HEK293 (cell line): ENCODE data around the gene IMMP2L.

Experiments
- CTCF ChIA-PET: fragments of 350-600 bp; formaldehyde crosslinking; extraction: SDS; loops from one replicate; lab custom pipeline; 2021; ENCODE audit warnings: antibody characterized with exemption; lab: Yijun Ruan, JAX
- POLR2A ChIA-PET: fragments of 300-600 bp; formaldehyde crosslinking; extraction: SDS; loops from one replicate; lab custom pipeline; 2020; ENCODE audit warnings: antibody characterized with exemption, inconsistent platforms; lab: Yijun Ruan, JAX
- H3K27ac ChIP-seq: fragments of 200-500 bp; sonication (Bioruptor generic); 2 replicates; pipeline ENCODE4 v1.5.1; 2014; ENCODE audit warnings: low read depth, low read length, control low read depth, inconsistent platforms; ENCODE audit errors: extremely low read depth
- H3K36me3 ChIP-seq, 2 experiments: fragments of 200-500 bp in 1 of 2; sonication (Bioruptor generic) in 1 of 2; 1 replicate in 1 of 2; 2 replicates in 1 of 2; pipeline ENCODE4 v1.5.1; 2014 to 2017; ENCODE audit warnings: inconsistent platforms in 2 of 2, low read length in 2 of 2; ENCODE audit not compliant: control insufficient read depth in 2 of 2, insufficient read depth in 1 of 2
- H3K4me1 ChIP-seq: fragments of 200-500 bp; sonication (Bioruptor generic); 2 replicates; pipeline ENCODE4 v1.5.1; 2014; ENCODE audit warnings: mild to moderate bottlenecking, low read length, inconsistent platforms; ENCODE audit not compliant: control insufficient read depth, insufficient read depth
- H3K4me3 ChIP-seq: 2 replicates; pipeline ENCODE4 v1.5.1; 2011; ENCODE audit warnings: low read depth, mild to moderate bottlenecking, control low read depth, low read length, moderate library complexity
- H3K9me3 ChIP-seq: fragments of 200-500 bp; sonication (Bioruptor generic); 2 replicates; pipeline ENCODE4 v1.5.1; 2014; ENCODE audit warnings: low read depth, low read length, inconsistent platforms; ENCODE audit not compliant: control insufficient read depth, insufficient read depth
- GLI4 ChIP-seq: fragments of 450-650 bp; formaldehyde crosslinking; IDR thresholded peaks from 2 replicates; pipeline ENCODE4 v1.5.1; 2016; ENCODE audit warnings: missing biosample characterization, missing genetic modification characterization
- IKZF3 ChIP-seq: fragments of 450-650 bp; IDR thresholded peaks from 2 replicates; pipeline ENCODE4 v1.5.0; 2018; ENCODE audit warnings: missing biosample characterization, mild to moderate bottlenecking, missing genetic modification characterization, moderate library complexity
- KLF16 ChIP-seq: fragments of 450-650 bp; formaldehyde crosslinking; IDR thresholded peaks from 2 replicates; pipeline ENCODE4 v1.5.1; 2017; ENCODE audit warnings: missing biosample characterization, missing genetic modification characterization
- PBX3 ChIP-seq: sonication (generic); formaldehyde crosslinking; IDR thresholded peaks from 2 replicates; pipeline ENCODE4 v1.8.1; 2022; ENCODE audit warnings: mild to moderate bottlenecking, moderate library complexity, missing genetic modification reagents
- RBAK ChIP-seq: fragments of 450-650 bp; formaldehyde crosslinking; IDR thresholded peaks from 2 replicates; pipeline ENCODE4 v1.5.1; 2016; ENCODE audit warnings: missing biosample characterization, missing genetic modification characterization
- SETDB1 ChIP-seq: IDR thresholded peaks from one replicate; pipeline ENCODE4 v1.6.1; 2017; ENCODE audit warnings: mild to moderate bottlenecking, low read length, moderate library complexity, mixed read lengths; ENCODE audit not compliant: insufficient read length
- ZBTB44 ChIP-seq: fragments of 450-650 bp; IDR thresholded peaks from 2 replicates; pipeline ENCODE4 v1.5.1; 2018; ENCODE audit warnings: missing biosample characterization, mild to moderate bottlenecking, missing genetic modification characterization
- ZBTB49 ChIP-seq: fragments of 450-650 bp; formaldehyde crosslinking; IDR thresholded peaks from 2 replicates; pipeline ENCODE4 v1.5.1; 2016; ENCODE audit warnings: missing biosample characterization, missing genetic modification characterization, low read depth
- ZBTB8A ChIP-seq: fragments of 450-650 bp; formaldehyde crosslinking; IDR thresholded peaks from 2 replicates; pipeline ENCODE4 v1.5.1; 2016; ENCODE audit warnings: missing biosample characterization, missing genetic modification characterization
- ZEB2 ChIP-seq: fragments of 450-650 bp; formaldehyde crosslinking; IDR thresholded peaks from 2 replicates; pipeline ENCODE4 v1.5.1; 2016; ENCODE audit warnings: missing biosample characterization, missing genetic modification characterization
- ZFP3 ChIP-seq: fragments of 450-650 bp; formaldehyde crosslinking; IDR thresholded peaks from 2 replicates; pipeline ENCODE4 v1.5.1; 2016; ENCODE audit warnings: low read depth, missing biosample characterization, missing genetic modification characterization
- ZNF16 ChIP-seq: fragments of 450-650 bp; formaldehyde crosslinking; IDR thresholded peaks from 2 replicates; pipeline ENCODE4 v1.5.1; 2016; ENCODE audit warnings: low read depth, missing biosample characterization, missing genetic modification characterization
- ZNF26 ChIP-seq: fragments of 450-650 bp; formaldehyde crosslinking; IDR thresholded peaks from 2 replicates; pipeline ENCODE4 v1.5.1; 2016; ENCODE audit warnings: missing biosample characterization, missing genetic modification characterization
- ZNF366 ChIP-seq: fragments of 450-650 bp; formaldehyde crosslinking; conservative IDR thresholded peaks from 2 replicates; pipeline ENCODE4 v1.5.1; 2016; ENCODE audit warnings: missing biosample characterization, missing genetic modification characterization
- ZNF398 ChIP-seq: fragments of 450-650 bp; formaldehyde crosslinking; IDR thresholded peaks from 2 replicates; pipeline ENCODE4 v1.5.1; 2017; ENCODE audit warnings: missing biosample characterization, missing genetic modification characterization
- ZNF571 ChIP-seq: fragments of 450-650 bp; formaldehyde crosslinking; IDR thresholded peaks from 2 replicates; pipeline ENCODE4 v1.5.0; 2017; ENCODE audit warnings: missing biosample characterization, missing genetic modification characterization
- ZNF660 ChIP-seq: fragments of 450-650 bp; IDR thresholded peaks from 2 replicates; pipeline ENCODE4 v1.5.1; 2018; ENCODE audit warnings: missing biosample characterization, mild to moderate bottlenecking, missing genetic modification characterization
- ZNF704 ChIP-seq: fragments of 450-650 bp; formaldehyde crosslinking; IDR thresholded peaks from 2 replicates; pipeline ENCODE4 v1.5.1; 2016; ENCODE audit warnings: missing biosample characterization, missing genetic modification characterization
- ZNF768 ChIP-seq: fragments of 450-650 bp; formaldehyde crosslinking; IDR thresholded peaks from 2 replicates; pipeline ENCODE4 v1.5.1; 2018; ENCODE audit warnings: missing biosample characterization, mild to moderate bottlenecking, missing genetic modification characterization
- ZSCAN30 ChIP-seq: fragments of 450-650 bp; IDR thresholded peaks from 2 replicates; pipeline ENCODE4 v1.5.1; 2018; ENCODE audit warnings: missing biosample characterization, mild to moderate bottlenecking, missing genetic modification characterization, moderate library complexity

The IMMP2L gene

GRCh38 chr7:110853263-110853662, 709.0 kb downstream of the IMMP2L start (continued):
- TF ChIP-seq ZBTB49 (tag by site-specific recombination) (no peak), ZEB2 (tag by site-specific recombination) (no peak), ZNF660 (tag by site-specific recombination) (no peak), IKZF3 (tag by site-specific recombination) (no peak), ZFP3 (tag by site-specific recombination) (no peak), GLI4 (no peak), ZNF571 (tag by site-specific recombination) (no peak)

- no peaks in the 10 kb centered on the region for H3K36me3 ChIP-seq
- POLR2A ChIA-PET, result no interaction called here
- H3K9me3 ChIP-seq, result no peaks in the 10 kb centered on the region
- TF ChIP-seq ZNF366, result peak; percentile 59; the same call in 1 of the 2 replicates
- no peak for TF ChIP-seq ZSCAN30 (tag by site-specific recombination)
- CTCF ChIA-PET, result no interaction called here
- no peak overlapping the region for H3K4me3 ChIP-seq
- H3K27ac ChIP-seq, result no peak overlapping the region
- H3K4me1 ChIP-seq, result no peaks in the 10 kb centered on the region
These were observed 709.9 kb downstream of the IMMP2L start for GRCh38 chr7:110852156-110852940.

- Histone ChIP-seq H3K36me3 (no peaks in the 10 kb centered on the region), H3K9me3 (no peaks in the 10 kb centered on the region), H3K4me3 (no peak overlapping the region), H3K27ac (no peak overlapping the region), H3K4me1 (no peaks in the 10 kb centered on the region)
- ChIA-PET POLR2A (no interaction called here), CTCF (no interaction called here)
- TF ChIP-seq PBX3 (CRISPR knock-in tag) (no peak), SETDB1 (no peak), ZBTB8A (tag by site-specific recombination) (no peak), ZNF704 (tag by site-specific recombination) (no peak), ZNF26 (tag by site-specific recombination) (no peak), ZNF571 (tag by site-specific recombination) (no peak), RBAK (tag by site-specific recombination) (no peak), KLF16 (tag by site-specific recombination) (no peak), ZNF16 (tag by site-specific recombination) (no peak), ZNF398 (no peak), ZBTB44 (tag by site-specific recombination) (no peak), ZNF768 (tag by site-specific recombination) (no peak)
These were observed 712.1 kb downstream of the IMMP2L start for GRCh38 chr7:110850224-110850623.
